NCI-H2107 (cell line): ENCODE measurements around the gene MED27.
"Not testable (repeated sequence)": the region's sequence is repeated elsewhere in the genome, so short reads cannot be mapped to it uniquely, and the experiment has no call there.

ENCODE experiments used
- DNase-seq: peaks from one replicate; lab custom pipeline; 2025; lab: John Stamatoyannopoulos, UW

The MED27 gene

GRCh38 chr9:132018957-132019405 is 60.7 kb downstream of the MED27 start:
- DNase-seq, result no peak

- no peak for DNase-seq
These were observed 63.2 kb downstream of the MED27 start for GRCh38 chr9:132016456-132016855.

GRCh38 chr9:132015866-132016265 is 63.8 kb downstream of the MED27 start:
- DNase-seq, result no peak

- no peak for DNase-seq
These were observed 65.4 kb downstream of the MED27 start for GRCh38 chr9:132014218-132014805.

- DNase-seq, result no peak
These were observed 66.8 kb downstream of the MED27 start for GRCh38 chr9:132012704-132013357.

GRCh38 chr9:132011896-132012295 is 67.8 kb downstream of the MED27 start:
- no peak for DNase-seq

- no peak for DNase-seq
These were observed 68.4 kb downstream of the MED27 start for GRCh38 chr9:132011309-132011708.

- not testable (repeated sequence) for DNase-seq
These were observed 69.5 kb downstream of the MED27 start for GRCh38 chr9:132010201-132010600.

GRCh38 chr9:132008855-132009812 is 70.5 kb downstream of the MED27 start:
- DNase-seq, result no peak

GRCh38 chr9:132008184-132008803 is 71.4 kb downstream of the MED27 start:
- DNase-seq, result no peak

GRCh38 chr9:132007371-132008025 is 72.2 kb downstream of the MED27 start:
- no peak for DNase-seq

GRCh38 chr9:132006677-132007370 is 72.8 kb downstream of the MED27 start:
- peak; percentile 31 for DNase-seq

GRCh38 chr9:132005899-132006298 is 73.8 kb downstream of the MED27 start:
- no peak for DNase-seq

GRCh38 chr9:132004323-132004722 is 75.3 kb downstream of the MED27 start:
- DNase-seq, result no peak

GRCh38 chr9:132003896-132004295 is 75.8 kb downstream of the MED27 start:
- no peak for DNase-seq

GRCh38 chr9:132003319-132003704 is 76.4 kb downstream of the MED27 start:
- no peak for DNase-seq

- DNase-seq, result no peak
These were observed 76.9 kb downstream of the MED27 start for GRCh38 chr9:132002643-132003318.

- no peak for DNase-seq
These were observed 78.1 kb downstream of the MED27 start for GRCh38 chr9:132001567-132001966.

GRCh38 chr9:132000659-132001058 is 79.0 kb downstream of the MED27 start:
- no peak for DNase-seq

GRCh38 chr9:131999692-132000551 is 79.7 kb downstream of the MED27 start:
- DNase-seq, result no peak
